Panc1 (cell line): ENCODE data around the gene RPS6KA3. TPM values are rescaled to one million over a fixed set of nuclear protein-coding genes. Genes with fewer than 3 reads are reported as not detected.
A peak's percentile ranks its signal among the peaks of the same experiment; 100 is the strongest.

Experiments
- ATAC-seq: fragments of 200-7000 bp; cut with Tn5 transposase; 2 replicates; pipeline ENCODE4 v1.9.1; 2020; ENCODE audit warnings: mild to moderate bottlenecking, moderate library complexity
- BruUV-seq: library from RNA; stranded (reverse); fragments of 400-500 nt; replicated peaks from 2 replicates; lab custom pipeline; 2021; lab: Mats Ljungman, UMichigan
- CTCF ChIA-PET: fragments of 300-600 bp; sonication (Branson Sonifier 250); formaldehyde crosslinking; loops from one replicate; lab custom pipeline; 2022; ENCODE audit warnings: antibody characterized with exemption; lab: Charles Lee
- POLR2A ChIA-PET: fragments of 300-600 bp; sonication (Branson Sonifier 250); formaldehyde crosslinking; loops from one replicate; lab custom pipeline; 2022; ENCODE audit warnings: antibody characterized with exemption; lab: Charles Lee
- DNase-seq: peaks from one replicate; pipeline ENCODE4 v3.0.0-alpha.2; 2010; ENCODE audit warnings: low read depth, low spot score
- H3K27ac ChIP-seq: 2 replicates; pipeline ENCODE4 v1.5.1; 2011; ENCODE audit warnings: mild to moderate bottlenecking, low read length, inconsistent platforms
- H3K27me3 ChIP-seq: fragments of 200-500 bp; sonication (Bioruptor generic); 2 replicates; pipeline ENCODE4 v1.6.0; 2014; ENCODE audit warnings: low read length, inconsistent platforms; ENCODE audit not compliant: control insufficient read depth, insufficient read depth
- H3K36me3 ChIP-seq: fragments of 200-500 bp; sonication (Bioruptor generic); 2 replicates; pipeline ENCODE4 v1.5.1; 2014; ENCODE audit warnings: inconsistent platforms, mild to moderate bottlenecking, low read length, moderate library complexity; ENCODE audit not compliant: control insufficient read depth, insufficient read depth
- H3K4me1 ChIP-seq: 2 replicates; pipeline ENCODE4 v1.5.1; 2011; ENCODE audit warnings: inconsistent platforms, mild to moderate bottlenecking, low read length, moderate library complexity; ENCODE audit not compliant: control insufficient read depth, insufficient read depth
- H3K4me3 ChIP-seq, 2 experiments: 2 replicates each; pipeline ENCODE4 v1.5.1; 2011 to 2012; ENCODE audit warnings: low read depth in 2 of 2, low read length in 2 of 2, mild to moderate bottlenecking in 2 of 2, inconsistent platforms in 1 of 2, moderate library complexity in 1 of 2
- H3K9me3 ChIP-seq: fragments of 200-500 bp; sonication (Bioruptor generic); 2 replicates; pipeline ENCODE4 v1.5.1; 2014; ENCODE audit warnings: low read depth, mild to moderate bottlenecking, inconsistent platforms, low read length, moderate library complexity; ENCODE audit not compliant: control insufficient read depth, insufficient read depth
- CTCF ChIP-seq: fragments of 450-650 bp; IDR thresholded peaks from 2 replicates; pipeline ENCODE4 v1.5.1; 2017; ENCODE audit warnings: mild to moderate bottlenecking
- POLR2AphosphoS5 ChIP-seq: IDR thresholded peaks from 2 replicates; pipeline ENCODE4 v1.6.1; 2012; ENCODE audit warnings: mild to moderate bottlenecking, low read depth, low read length, moderate library complexity
- REST ChIP-seq, 2 experiments: IDR thresholded peaks; 2 replicates each; pipeline ENCODE4 v1.6.1; 2011 to 2012; ENCODE audit warnings: low read depth in 2 of 2, control low read depth in 1 of 2, low read length in 1 of 2, mild to moderate bottlenecking in 1 of 2, moderate library complexity in 1 of 2; ENCODE audit not compliant: insufficient read depth in 1 of 2
- SIN3A ChIP-seq: IDR thresholded peaks from 2 replicates; pipeline ENCODE4 v1.6.1; 2012; ENCODE audit warnings: low read depth, mild to moderate bottlenecking, low read length, moderate library complexity, borderline replicate concordance; ENCODE audit not compliant: insufficient read depth
- TCF7L2 ChIP-seq: IDR thresholded peaks from 2 replicates; pipeline ENCODE4 v1.6.1; 2011; ENCODE audit warnings: mild to moderate bottlenecking, low read depth, low read length, inconsistent platforms
- in situ Hi-C: cut with HindIII; loops from 2 replicates; pipeline ENCODE4 v1.10.0; 2016; ENCODE audit warnings: low sequenced_read_pairs, low pct_unique_long_range_greater_than_20kb
- intact Hi-C: fragments of 100-400 bp; cut with micrococcal nuclease; formaldehyde crosslinking; loops from one replicate; pipeline ENCODE4 v1.10.0; 2022; ENCODE audit not compliant: unreplicated experiment
- total RNA-seq: library from RNA; stranded (reverse); gene quantifications from one replicate; pipeline ENCODE4 v1.2.1, GENCODE V29; 2021; ENCODE audit not compliant: unreplicated experiment

The RPS6KA3 gene
- total RNA-seq, 1 experiment from 2014 or later: 40.5 TPM

DNA sequence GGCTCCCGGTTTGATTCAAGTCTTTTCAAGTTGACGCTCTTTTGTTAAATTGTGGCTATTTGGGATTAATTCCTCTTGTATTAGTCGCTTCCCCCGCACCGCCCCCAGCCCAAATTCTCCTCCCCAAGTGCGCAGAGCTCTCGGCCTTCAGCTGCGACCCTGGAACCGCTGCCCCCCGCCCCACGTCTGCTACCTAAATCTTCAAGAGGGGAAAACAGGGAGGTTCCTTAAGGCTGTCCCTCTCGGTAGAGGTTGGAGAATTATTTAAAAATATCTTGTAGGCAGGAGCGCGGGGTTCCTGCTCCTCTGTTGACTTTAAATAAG, 860 bp upstream of the RPS6KA3 start:
- Histone ChIP-seq H3K4me3 (peak overlapping the region; percentile 60 to 63), H3K27me3 (no peaks in the 10 kb centered on the region), H3K36me3 (no peaks in the 10 kb centered on the region), H3K9me3 (no peaks in the 10 kb centered on the region), H3K4me1 (peaks cover 8% of the 10 kb centered on the region), H3K27ac (peak overlapping the region; percentile 48)
- POLR2A ChIA-PET: no interaction called here
- in situ Hi-C loops: no loop called here
- intact Hi-C loops: loop anchor here (5.0 kb wide), 1 partner anchor 95 kb away; no protein-coding TSS in a partner anchor
- no peak for DNase-seq
- CTCF ChIA-PET: interaction anchor here (0.6 kb wide), 1 partner anchor 171 kb away, joined by 6 read pairs; no protein-coding TSS in a partner anchor
- no peak for ATAC-seq
- BruUV-seq: no TSS peak
- TF ChIP-seq TCF7L2 (no peak), SIN3A (no peak), CTCF (no peak), REST (IDR thresholded peaks at IDR 0.05; ENCODE audit: insufficient read depth in 1 of 2, low read depth in 2 of 2, low read length in 1 of 2) (no peak), POLR2AphosphoS5 (no peak)

DNA sequence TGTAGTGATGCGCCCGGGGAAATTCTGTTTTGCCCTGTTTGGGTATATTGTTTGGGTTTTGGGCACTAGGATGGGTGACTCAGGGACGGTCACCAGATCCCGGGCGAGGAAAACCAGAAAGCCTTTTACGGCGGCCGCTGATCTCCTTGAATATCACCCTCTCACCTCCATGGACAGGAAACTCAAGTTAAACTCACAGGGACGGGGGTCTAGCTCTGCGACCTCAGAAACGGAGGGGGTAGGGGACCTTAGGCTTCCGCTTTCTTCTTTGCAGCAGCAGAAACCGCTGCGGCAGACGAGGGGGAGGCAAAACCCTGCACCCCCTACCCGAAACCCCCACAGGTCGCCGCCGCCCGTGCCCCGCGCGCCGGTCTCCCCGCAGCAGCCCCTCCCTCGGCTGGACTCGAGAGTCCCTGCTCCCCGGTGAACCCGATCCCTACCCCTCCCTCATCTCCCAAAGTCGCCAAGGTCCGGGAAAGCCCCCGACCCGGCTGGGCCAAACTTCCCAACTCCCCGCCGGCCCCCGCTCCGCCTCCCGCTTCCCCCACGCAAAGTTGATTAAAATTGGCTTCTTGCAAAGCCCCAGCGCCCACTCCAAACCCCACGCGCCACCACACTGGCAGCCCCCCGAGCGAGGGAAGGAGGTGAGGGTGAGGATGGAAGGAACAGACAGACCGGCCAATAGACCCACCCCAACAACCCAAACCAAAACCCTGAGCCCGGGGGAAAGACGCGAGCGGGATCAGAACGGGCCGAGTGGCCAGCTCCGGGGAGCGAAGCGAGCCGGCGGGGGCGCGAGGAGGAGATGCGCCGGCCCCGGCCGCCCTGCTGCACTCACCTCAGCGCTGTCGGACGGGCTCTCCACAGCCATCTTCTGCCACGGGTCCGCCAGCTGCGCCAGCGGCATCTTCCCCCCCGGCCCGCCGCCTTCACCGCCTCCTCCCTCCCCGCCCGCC, 705 bp downstream of the RPS6KA3 start:
- no peaks in the 10 kb centered on the region for H3K27me3 ChIP-seq
- DNase-seq: no peak
- peak; percentile 46 for ATAC-seq
- peak overlapping the region; percentile 60 to 70 for H3K4me3 ChIP-seq
- in situ Hi-C loops (no loop called here), intact Hi-C loops (loop anchor here (5.0 kb wide), 1 partner anchor 96 kb away; no protein-coding TSS in a partner anchor)
- ChIA-PET CTCF (no interaction called here), POLR2A (no interaction called here)
- H3K36me3 ChIP-seq: no peaks in the 10 kb centered on the region
- H3K4me1 ChIP-seq: peaks cover 8% of the 10 kb centered on the region
- BruUV-seq: no TSS peak
- H3K27ac ChIP-seq: peak overlapping the region; percentile 72
- no peaks in the 10 kb centered on the region for H3K9me3 ChIP-seq
- TF ChIP-seq REST (IDR thresholded peaks at IDR 0.05; ENCODE audit: insufficient read depth in 1 of 2, low read depth in 2 of 2, low read length in 1 of 2) (no peak), SIN3A (no peak), TCF7L2 (no peak), CTCF (no peak)
